GM12874 (cell line): ENCODE measurements around the gene RNASEH1.

Experiments
- CTCF ChIP-seq: IDR thresholded peaks from 2 replicates; pipeline ENCODE4 v1.5.1; 2011; ENCODE audit warnings: low read depth, mild to moderate bottlenecking, control low read depth, low read length, moderate library complexity; ENCODE audit not compliant: insufficient read depth

Gene RNASEH1

GRCh38 chr2:3596901-3597417 lies 38.8 kb upstream of the RNASEH1 start:
- no peak for TF ChIP-seq CTCF

- no peak for TF ChIP-seq CTCF
Measured at GRCh38 chr2:3595985-3596384, 37.9 kb upstream of the RNASEH1 start.

GRCh38 chr2:3595404-3595803 lies 37.3 kb upstream of the RNASEH1 start:
- TF ChIP-seq CTCF: no peak

GRCh38 chr2:3594493-3595281 lies 36.6 kb upstream of the RNASEH1 start, which contains the start of gene COLEC11:
Gene COLEC11, plus strand, starts transcription at chr2:3595112. Its CDS starts 9,229 bp downstream, at chr2:3604341.
- TF ChIP-seq CTCF: no peak

- no peak for TF ChIP-seq CTCF
Measured at GRCh38 chr2:3589086-3589485, 31.0 kb upstream of the RNASEH1 start.

- no peak for TF ChIP-seq CTCF
Measured at GRCh38 chr2:3588084-3588483, 30.0 kb upstream of the RNASEH1 start.

GRCh38 chr2:3587432-3587831 lies 29.3 kb upstream of the RNASEH1 start:
- no peak for TF ChIP-seq CTCF
